Activated T-helper 1 cell treated with anti-CD3 and anti-CD28 coated beads, Interleukin-2, amount 50 U/mL, for 16 hours (primary cell): ENCODE data around the gene SPATA25.
A peak's percentile ranks its signal among the peaks of the same experiment; 100 is the strongest.

Experiments
- DNase-seq, 2 donors: peaks; one replicate each; pipeline ENCODE4 v3.0.0-alpha.2; 2020; ENCODE audit warnings: low read depth in 1 of 2, low spot score in 1 of 2

The SPATA25 gene

GRCh38 chr20:45867136-45867818, 20.1 kb downstream of the SPATA25 start:
- no peak for DNase-seq

DNA sequence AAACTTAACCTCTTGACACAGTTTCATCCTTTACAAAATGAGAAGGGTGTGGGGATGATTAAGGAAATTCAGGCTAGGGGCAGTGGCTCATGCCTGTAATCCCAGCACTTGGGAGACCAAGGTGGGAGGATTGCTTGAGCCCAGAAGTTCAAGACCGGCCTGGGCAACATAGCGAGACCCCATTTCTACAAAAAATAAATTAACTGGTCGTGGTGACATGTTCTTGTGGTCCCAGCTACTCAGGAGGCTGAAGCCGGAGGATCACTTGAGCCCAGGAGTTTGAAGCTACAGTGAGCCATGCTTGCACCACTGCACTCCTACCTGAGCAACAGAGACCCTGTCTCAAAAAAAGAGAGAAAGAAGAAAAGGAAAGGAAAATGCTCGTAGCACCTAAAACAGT, 21.0 kb downstream of the SPATA25 start:
- DNase-seq = no peak

DNA sequence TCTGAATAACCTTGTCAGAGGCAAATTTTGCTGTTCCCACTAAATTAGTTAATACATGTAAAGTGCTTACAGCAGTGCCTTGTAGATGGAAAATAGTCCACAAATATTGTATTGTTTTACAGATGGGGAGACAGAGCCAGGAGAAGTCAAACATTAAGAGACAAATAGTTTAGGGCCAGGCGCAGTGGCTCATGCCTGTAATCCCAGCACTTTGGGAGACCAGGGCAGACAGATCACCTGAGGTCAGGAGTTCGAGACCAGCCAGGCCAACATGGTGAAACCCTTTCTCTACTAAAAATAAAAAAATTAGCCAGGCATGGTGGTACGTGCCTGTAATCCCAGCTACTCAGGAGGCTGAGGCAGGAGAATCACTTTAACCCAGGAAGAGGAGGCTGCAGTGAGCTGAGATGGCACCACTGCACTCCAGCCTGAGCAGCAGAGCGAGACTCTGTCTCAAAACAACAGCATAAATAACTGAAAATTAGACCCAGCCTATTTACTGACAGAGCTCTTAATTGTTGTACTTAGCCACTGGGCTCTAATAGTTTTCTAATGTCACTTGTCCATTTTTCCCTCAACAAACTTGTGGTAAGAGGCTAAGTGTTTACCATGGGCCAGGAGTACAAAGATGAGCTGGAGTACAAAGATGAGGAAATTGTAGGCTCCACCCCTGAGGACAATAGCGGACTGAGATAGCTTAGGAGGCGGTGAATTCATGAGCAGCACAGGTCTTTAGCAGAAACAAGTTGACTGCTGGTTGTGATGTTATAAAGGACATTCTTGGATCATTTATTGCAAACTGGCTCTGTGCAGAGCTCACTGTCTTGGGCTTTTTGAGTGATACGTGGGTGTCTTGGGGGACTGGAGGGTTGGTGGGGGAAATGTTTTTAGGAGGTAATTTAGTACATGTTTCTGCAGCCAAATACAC, 23.6 kb downstream of the SPATA25 start:
- no peak for DNase-seq

GRCh38 chr20:45861221-45862075, 26.0 kb downstream of the SPATA25 start:
- DNase-seq = no peak

DNA sequence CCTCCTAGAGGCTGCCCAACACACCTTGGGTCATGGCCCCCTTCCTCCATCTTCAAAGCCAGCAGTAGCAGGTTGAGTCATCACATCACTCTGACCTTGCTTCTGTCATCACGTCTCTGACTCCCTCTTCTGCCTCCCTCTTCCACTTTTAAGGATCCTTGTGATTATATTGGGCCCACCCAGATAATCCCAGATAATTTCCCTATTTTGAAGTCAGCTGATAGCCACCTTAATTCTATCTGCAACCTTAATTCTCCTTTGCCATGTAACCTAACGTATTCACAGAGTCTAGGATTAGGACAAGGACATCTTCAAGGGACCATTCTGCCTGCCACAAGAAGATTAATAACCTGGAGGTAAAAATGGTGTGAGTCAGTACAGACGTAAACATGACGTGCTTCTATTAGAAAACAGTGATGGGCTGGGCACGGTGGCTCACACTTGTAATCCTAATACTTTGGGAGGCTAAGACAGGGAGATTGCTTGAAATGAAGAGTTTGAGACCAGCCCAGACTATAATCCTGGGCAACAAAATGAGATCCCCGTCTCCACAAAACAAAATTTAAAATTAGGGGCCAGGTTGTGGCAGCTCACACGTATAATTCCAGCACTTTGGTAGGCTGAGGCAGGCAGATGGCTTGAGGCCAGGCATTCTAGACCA, 26.7 kb downstream of the SPATA25 start:
- DNase-seq = no peak

GRCh38 chr20:45859916-45860315, 27.5 kb downstream of the SPATA25 start:
- no peak for DNase-seq

DNA sequence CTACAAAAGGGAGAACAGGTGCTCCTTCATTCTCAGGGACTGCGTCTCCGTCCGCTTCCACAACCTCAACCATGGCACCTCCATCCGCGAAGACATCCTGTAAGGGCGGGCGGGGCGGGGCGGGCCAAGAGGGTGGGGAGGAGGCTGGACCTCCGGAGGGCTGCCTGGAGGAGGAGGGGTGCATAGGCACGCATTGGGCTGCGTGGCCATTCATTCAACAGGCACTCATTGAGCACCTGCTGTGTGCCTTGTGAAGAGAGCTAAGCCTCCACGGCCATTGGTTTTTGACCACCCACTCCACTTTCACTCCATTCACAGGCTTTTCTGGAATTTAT, 29.6 kb downstream of the SPATA25 start:
- DNase-seq = peak in 1 of 2 donors; percentile 15

GRCh38 chr20:45857114-45857881, 30.1 kb downstream of the SPATA25 start, which contains the start of the genes ACOT8 and ZSWIM3:
TSS of gene ACOT8 (minus strand) at chr20:45857392. CDS start at chr20:45857315, 77 bp downstream.
TSS of gene ZSWIM3 (plus strand) at chr20:45857614. CDS start at chr20:45857826, 212 bp downstream.
- DNase-seq = peak; percentile 70 to 84

- DNase-seq = no peak
Observed at GRCh38 chr20:45853484-45853883, 33.9 kb downstream of the SPATA25 start.

DNA sequence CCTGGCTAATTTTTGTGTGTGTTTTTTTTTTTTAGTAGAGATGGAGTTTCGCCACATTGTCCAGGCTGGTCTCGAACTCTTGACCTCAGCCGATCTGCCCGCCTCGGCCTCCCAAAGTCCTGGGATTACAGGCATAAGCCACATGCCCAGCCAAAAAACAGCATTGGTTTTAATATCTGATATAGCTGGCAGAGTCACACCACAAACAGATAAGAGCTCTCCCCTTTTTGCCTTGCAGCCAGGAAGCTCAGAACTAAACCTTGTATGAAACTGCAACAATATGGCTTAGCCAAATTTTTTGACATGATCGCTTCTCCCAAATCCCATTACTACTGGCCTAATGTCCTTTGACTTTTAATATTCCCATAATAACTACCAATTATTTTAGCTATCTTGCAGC, 35.1 kb downstream of the SPATA25 start:
- no peak for DNase-seq

- DNase-seq = no peak
Observed at GRCh38 chr20:45851501-45851900, 35.9 kb downstream of the SPATA25 start.

- no peak for DNase-seq
Observed at GRCh38 chr20:45850926-45851325, 36.5 kb downstream of the SPATA25 start.

- DNase-seq = no peak
Observed at GRCh38 chr20:45850238-45850637, 37.2 kb downstream of the SPATA25 start.

DNA sequence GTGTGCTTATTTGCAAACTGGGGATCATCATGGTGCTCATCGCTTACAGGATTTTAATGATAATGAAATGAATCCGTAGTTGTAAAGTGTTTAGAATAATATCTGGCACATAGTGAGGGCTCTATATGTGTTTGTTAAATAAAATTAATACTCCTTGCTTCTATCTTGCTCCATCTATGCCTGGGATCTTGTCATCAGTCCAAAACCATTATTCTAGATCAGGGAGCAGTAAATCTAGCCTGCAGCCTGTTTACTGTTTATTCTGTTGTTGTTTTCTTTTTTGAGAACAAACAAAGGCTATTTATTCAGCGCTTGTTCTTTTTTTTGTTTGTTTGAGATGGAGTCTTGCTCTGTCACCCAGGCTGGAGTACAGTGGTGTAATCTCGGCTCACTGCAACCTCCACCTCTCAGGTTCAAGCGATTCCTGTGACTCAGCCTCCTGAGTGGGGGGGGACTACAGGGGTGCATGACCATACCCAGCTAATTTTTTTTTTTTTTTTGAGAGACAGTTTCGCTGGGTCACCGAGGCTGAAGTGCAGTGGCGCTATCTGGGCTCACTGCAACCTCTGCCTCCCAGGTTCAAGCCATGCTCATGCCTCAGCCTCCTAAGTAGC, 38.3 kb downstream of the SPATA25 start:
- DNase-seq = no peak

DNA sequence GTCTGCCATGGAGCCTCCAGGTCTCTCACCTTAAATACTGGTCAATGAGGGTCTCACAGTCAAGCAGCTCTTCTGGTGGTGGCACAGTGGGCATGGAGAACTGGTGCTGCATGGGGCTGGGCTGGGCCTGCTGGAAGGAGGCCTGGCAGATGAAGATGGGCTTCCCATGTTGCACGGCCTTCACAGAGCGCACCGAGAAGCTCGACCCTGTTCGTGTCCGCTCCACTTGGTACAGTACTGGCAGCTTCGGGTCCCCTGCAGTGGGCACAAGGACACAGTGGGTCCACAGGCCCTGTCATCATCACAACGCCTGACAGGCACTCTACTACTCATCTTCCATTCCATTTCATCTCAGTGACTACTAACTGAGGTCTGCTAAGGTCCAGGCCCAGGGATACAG, 39.0 kb downstream of the SPATA25 start:
- DNase-seq = no peak

- no peak for DNase-seq
Observed at GRCh38 chr20:45845452-45845851, 42.0 kb downstream of the SPATA25 start.

DNA sequence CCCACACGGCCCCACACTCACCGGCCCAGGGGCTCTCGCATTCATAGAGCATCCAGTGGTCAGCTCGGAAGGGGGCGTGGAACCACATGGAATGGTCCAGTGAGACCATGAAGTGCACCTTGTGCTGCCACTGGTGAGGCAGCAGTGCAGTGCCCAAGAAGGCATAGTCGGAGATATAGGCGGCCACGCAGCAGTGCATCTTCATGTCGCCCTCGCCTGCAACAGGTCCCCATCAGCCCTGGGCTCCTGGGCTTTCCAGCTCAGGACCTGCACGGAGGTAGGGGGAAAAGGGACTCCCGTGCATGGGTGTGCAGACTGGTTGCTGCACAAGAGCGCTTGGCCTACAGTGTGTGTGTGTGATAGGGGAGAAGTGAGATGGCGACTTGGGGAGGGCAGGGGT, 43.9 kb downstream of the SPATA25 start:
- DNase-seq = no peak

GRCh38 chr20:45842169-45842812, 45.1 kb downstream of the SPATA25 start:
- DNase-seq = no peak
